GM12878 (cell line): ENCODE data around the gene SCNN1A. TPM values are rescaled to one million over a fixed set of nuclear protein-coding genes. Genes with fewer than 3 reads are reported as not detected.

Source experiments
- ATAC-seq: fragments of 200-7000 bp; cut with Tn5 transposase; 3 replicates; pipeline ENCODE4 v1.9.1; 2020; ENCODE audit warnings: mild to moderate bottlenecking, moderate library complexity
- BruUV-seq: library from RNA; stranded (reverse); fragments of 400-500 nt; replicated peaks from 2 replicates; lab custom pipeline; 2021; lab: Mats Ljungman, UMichigan
- CTCF ChIA-PET: fragments of 300-600 bp; sonication (Branson Sonifier 250); formaldehyde crosslinking; extraction: SDS; loops from one replicate; lab custom pipeline; 2021; ENCODE audit warnings: inconsistent platforms; lab: Yijun Ruan, JAX
- POLR2A ChIA-PET: fragments of 350-600 bp; formaldehyde crosslinking; extraction: SDS; loops from one replicate; lab custom pipeline; 2021; ENCODE audit warnings: inconsistent platforms; lab: Charles Lee
- RAD21 ChIA-PET: fragments of 300-600 bp; sonication (Branson Sonifier 250); formaldehyde crosslinking; loops from one replicate; lab custom pipeline; 2023; ENCODE audit warnings: antibody characterized with exemption; ENCODE audit not compliant: unreplicated experiment; lab: Charles Lee
- SMC1A ChIA-PET: fragments of 300-600 bp; sonication (Branson Sonifier 250); formaldehyde crosslinking; loops from one replicate; lab custom pipeline; 2023; ENCODE audit not compliant: unreplicated experiment, uncharacterized antibody; lab: Charles Lee
- DNase-seq: peaks from one replicate; pipeline ENCODE4 v3.0.0-alpha.2; 2011; ENCODE audit warnings: low read depth, low spot score
- FAIRE-seq: peaks from 3 replicates; lab custom pipeline; 2011; peaks lifted over from hg19 to GRCh38; lab: Jason Lieb, UNC
- H2AFZ ChIP-seq: 2 replicates; pipeline ENCODE4 v1.6.0; 2011; ENCODE audit warnings: low read depth, low read length, control low read depth; ENCODE audit not compliant: control insufficient read depth
- H3K27ac ChIP-seq: 2 replicates; pipeline ENCODE4 v1.5.1; 2011; ENCODE audit warnings: control low read depth; ENCODE audit not compliant: control insufficient read depth, insufficient read depth
- H3K27me3 ChIP-seq, 2 experiments: replicated peaks in 1 of 2; 2 replicates each; pipeline versions ENCODE4 v1.6.0 to v1.6.1; 2011; ENCODE audit warnings: low read length in 1 of 2; ENCODE audit not compliant: control insufficient read depth in 2 of 2, insufficient read depth in 2 of 2
- H3K36me3 ChIP-seq, 2 experiments: 2 replicates each; pipeline ENCODE4 v1.5.1; 2011; ENCODE audit warnings: low read length in 1 of 2; ENCODE audit not compliant: control insufficient read depth in 2 of 2, insufficient read depth in 2 of 2
- H3K4me1 ChIP-seq: 2 replicates; pipeline ENCODE4 v1.6.1; 2011; ENCODE audit warnings: mild to moderate bottlenecking, low read length, moderate library complexity, mixed read lengths; ENCODE audit not compliant: control insufficient read depth, insufficient read depth
- H3K4me2 ChIP-seq: 2 replicates; pipeline ENCODE4 v1.6.0; 2011; ENCODE audit warnings: control low read depth; ENCODE audit not compliant: control insufficient read depth, insufficient read depth
- H3K4me3 ChIP-seq: fragments of 200-600 bp; sonication (generic); 2 replicates; pipeline ENCODE4 v1.5.1; 2016
- H3K79me2 ChIP-seq: 2 replicates; pipeline ENCODE4 v1.6.0; 2011; ENCODE audit warnings: low read length; ENCODE audit not compliant: control insufficient read depth, insufficient read depth
- H3K9ac ChIP-seq: 2 replicates; pipeline ENCODE4 v1.8.0; 2011; ENCODE audit warnings: low read length, control low read depth, mixed read lengths; ENCODE audit not compliant: control insufficient read depth, insufficient read depth
- H3K9me3 ChIP-seq: replicated peaks from 3 replicates; pipeline ENCODE4 v1.5.1; 2011; ENCODE audit warnings: mild to moderate bottlenecking, low read length; ENCODE audit not compliant: control insufficient read depth, insufficient read depth
- H4K20me1 ChIP-seq: 2 replicates; pipeline ENCODE4 v1.6.0; 2011; ENCODE audit not compliant: control insufficient read depth, insufficient read depth
- ASH2L ChIP-seq: fragments of 300-600, 200-600 bp; sonication (generic); IDR thresholded peaks from 2 replicates; pipeline ENCODE4 v1.6.1; 2017; ENCODE audit warnings: low read depth, mild to moderate bottlenecking, borderline replicate concordance
- ATF7 ChIP-seq: fragments of 450-650 bp; IDR thresholded peaks from 2 replicates; pipeline ENCODE4 v1.6.1; 2016; ENCODE audit warnings: low read depth, mild to moderate bottlenecking
- CBX3 ChIP-seq: fragments of 200-600 bp; sonication (generic); IDR thresholded peaks from 2 replicates; pipeline ENCODE4 v1.6.1; 2016; ENCODE audit warnings: low read depth, borderline replicate concordance
- DPF2 ChIP-seq: fragments of 450-650 bp; IDR thresholded peaks from 2 replicates; pipeline ENCODE4 v1.6.1; 2017; ENCODE audit warnings: mild to moderate bottlenecking
- MEF2A ChIP-seq: IDR thresholded peaks from 2 replicates; pipeline ENCODE4 v1.6.1; 2011; ENCODE audit warnings: low read depth, mild to moderate bottlenecking, low read length, moderate library complexity; ENCODE audit not compliant: insufficient read depth
- MTA3 ChIP-seq: IDR thresholded peaks from 2 replicates; pipeline ENCODE4 v1.6.1; 2012; ENCODE audit warnings: low read length, inconsistent platforms, borderline replicate concordance
- NFYA ChIP-seq: IDR thresholded peaks from 2 replicates; pipeline ENCODE4 v1.6.1; 2011; ENCODE audit warnings: low read depth, mild to moderate bottlenecking, low read length, improper control_type of control experiment, borderline replicate concordance
- NR2C2 ChIP-seq: IDR thresholded peaks from 2 replicates; pipeline ENCODE4 v1.6.1; 2011; ENCODE audit warnings: borderline replicate concordance, low read depth; ENCODE audit not compliant: control insufficient read depth, insufficient read length
- SPI1 ChIP-seq: IDR thresholded peaks from 2 replicates; pipeline ENCODE4 v1.6.1; 2011; ENCODE audit warnings: low read depth, mild to moderate bottlenecking, low read length, moderate library complexity, borderline replicate concordance; ENCODE audit not compliant: insufficient read depth
- WGBS: methylation state at CpG from one replicate; pipeline ENCODE4 v1.1.6; 2016; ENCODE audit warnings: low lambda C conversion rate; ENCODE audit not compliant: insufficient replicate concordance, insufficient coverage; ENCODE audit errors: missing lambda C conversion rate; 5-methylcytosine and 5-hydroxymethylcytosine counted together
- in situ Hi-C: fragments of 300-500 bp; cut with MboI; formaldehyde crosslinking; loops from 9 replicates; pipeline ENCODE4 v1.14.3; 2018; ENCODE audit warnings: mixed read lengths
- intact Hi-C: fragments of 100-400 bp; cut with micrococcal nuclease; formaldehyde crosslinking; loops from one replicate; pipeline ENCODE4 v1.14.2; 2022; ENCODE audit not compliant: unreplicated experiment
- polyA plus RNA-seq, 11 experiments: library from polyadenylated mRNA; depleted of rRNA in 4 of 11; unstranded in 6 of 11; stranded (reverse) in 5 of 11; fragments of >200 nt; fragmentation: Nextera tagmentation in 4 of 11; fragmentation: Illumina TruSeq in 1 of 11; extraction: Ambion mirVana in 4 of 11; extraction: Trizol in 1 of 11; gene quantifications; 1 replicate in 1 of 11; 2 replicates in 10 of 11; pipeline versions ENCODE4 v1.2.1 to v1.2.3, GENCODE V29; 2011 to 2016; ENCODE audit warnings: inconsistent platforms in 2 of 11, missing spikeins in 2 of 11, low read depth in 1 of 11
- total RNA-seq, 4 experiments: library from RNA; depleted of rRNA in 3 of 4; stranded (reverse); fragments of >200 nt in 3 of 4; fragmentation: Illumina TruSeq in 1 of 4; extraction: Trizol in 1 of 4; gene quantifications; 2 replicates each; pipeline versions ENCODE4 v1.2.1 to v1.2.3, GENCODE V29; 2013 to 2021
- TF ChIP-seq, protein P1 (sequence below): IDR thresholded peaks from 2 replicates; pipeline ENCODE4 v1.6.1; 2012; ENCODE audit warnings: improper control_type of control experiment, low read depth, low read length; ENCODE audit not compliant: insufficient replicate concordance

Gene SCNN1A
- total and polyA plus RNA-seq, 10 of the 15 experiments (the other 5 are each of a cell fraction or from before 2014, with no cell fraction given) = 0.14 to 0.69 TPM; not detected in 8

DNA sequence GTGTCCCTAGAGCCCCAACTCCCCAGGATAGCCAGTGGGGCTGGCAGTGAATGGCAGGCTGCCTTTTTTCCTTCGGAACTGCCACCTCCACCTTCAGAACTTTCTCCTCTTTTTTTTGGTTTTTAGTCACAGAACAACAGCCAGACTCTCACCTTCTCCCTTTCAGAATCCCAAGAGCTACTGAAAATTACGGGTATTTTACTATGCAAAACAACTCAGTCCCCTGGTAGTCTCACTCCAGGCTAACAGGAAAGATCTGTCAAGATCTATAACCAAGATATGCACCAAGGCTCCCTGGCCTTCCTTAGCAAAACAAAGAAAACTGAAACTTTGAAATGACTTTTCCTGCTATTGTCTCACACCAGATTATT, 52.4 kb downstream of the SCNN1A start (continued):
- TF ChIP-seq MEF2A = no peak
- TF ChIP-seq NR2C2 = no peak
- TF ChIP-seq DPF2 = no peak
- no peak for TF ChIP-seq CBX3
- TF ChIP-seq NFYA = no peak
- TF ChIP-seq MTA3 = no peak
- TF ChIP-seq ASH2L = no peak

DNA sequence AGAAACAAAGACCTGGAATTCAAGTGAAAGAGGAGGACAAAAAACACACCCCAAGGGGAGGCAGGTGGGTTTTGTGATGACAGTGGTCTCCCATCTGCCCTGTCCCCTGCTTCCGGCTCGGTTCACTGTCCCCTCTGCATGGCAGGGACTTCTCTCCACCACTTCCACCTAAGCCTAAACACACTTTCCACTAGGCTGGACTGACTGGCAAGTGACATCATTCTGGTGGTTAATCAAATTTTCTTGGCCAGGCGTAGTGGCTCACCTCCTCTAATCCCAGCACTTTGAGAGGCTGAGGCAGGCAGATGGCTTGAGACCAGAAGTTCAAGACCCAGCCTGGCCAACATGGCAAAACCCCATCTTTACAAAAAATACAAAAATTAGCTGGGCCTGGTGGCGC, 53.0 kb downstream of the SCNN1A start:
- in situ Hi-C loops = no loop called here
- WGBS = 45% methylated on average over 4 of the region's 4 CpGs
- Histone ChIP-seq H3K79me2 (no peaks in the 10 kb centered on the region), H3K4me3 (no peak overlapping the region), H2AFZ (no peak overlapping the region), H4K20me1 (no peaks in the 10 kb centered on the region), H3K9ac (no peak overlapping the region; the same call in 1 of the 2 replicates), H3K4me1 (peaks cover 31% of the 10 kb centered on the region), H3K4me2 (peak overlapping the region; percentile 85; the same call in 1 of the 2 replicates), H3K27ac (peak overlapping the region; percentile 79; the same call in 1 of the 2 replicates), H3K27me3 (no peaks in the 10 kb centered on the region), H3K36me3 (no peaks in the 10 kb centered on the region), H3K9me3 (no peaks in the 10 kb centered on the region)
- ChIA-PET CTCF (interaction anchor here (1.0 to 2.1 kb wide), 17 partner anchors 9 to 184 kb away, joined by 3 to 48 read pairs (median 5); partner anchors contain the start of gene VAMP1), SMC1A (interaction anchor here (0.8 to 2.5 kb wide), 18 partner anchors 8 to 362 kb away, joined by 3 to 32 read pairs (median 4); partner anchors contain the start of genes TAPBPL and TNFRSF1A), POLR2A (interaction anchor here (1.3 to 2.2 kb wide), 7 partner anchors 9 to 158 kb away, joined by 3 to 14 read pairs (median 5); partner anchors contain the start of genes TNFRSF1A and VAMP1), RAD21 (interaction anchor here (0.8 to 2.0 kb wide), 14 partner anchors 10 to 235 kb away, joined by 3 to 23 read pairs (median 5); partner anchors contain the start of gene MRPL51)
- TF ChIP-seq SPI1 (peak; percentile 3; the same call in 1 of the 2 replicates), ATF7 (peak; percentile 58)
- TF ChIP-seq, protein P1, sequence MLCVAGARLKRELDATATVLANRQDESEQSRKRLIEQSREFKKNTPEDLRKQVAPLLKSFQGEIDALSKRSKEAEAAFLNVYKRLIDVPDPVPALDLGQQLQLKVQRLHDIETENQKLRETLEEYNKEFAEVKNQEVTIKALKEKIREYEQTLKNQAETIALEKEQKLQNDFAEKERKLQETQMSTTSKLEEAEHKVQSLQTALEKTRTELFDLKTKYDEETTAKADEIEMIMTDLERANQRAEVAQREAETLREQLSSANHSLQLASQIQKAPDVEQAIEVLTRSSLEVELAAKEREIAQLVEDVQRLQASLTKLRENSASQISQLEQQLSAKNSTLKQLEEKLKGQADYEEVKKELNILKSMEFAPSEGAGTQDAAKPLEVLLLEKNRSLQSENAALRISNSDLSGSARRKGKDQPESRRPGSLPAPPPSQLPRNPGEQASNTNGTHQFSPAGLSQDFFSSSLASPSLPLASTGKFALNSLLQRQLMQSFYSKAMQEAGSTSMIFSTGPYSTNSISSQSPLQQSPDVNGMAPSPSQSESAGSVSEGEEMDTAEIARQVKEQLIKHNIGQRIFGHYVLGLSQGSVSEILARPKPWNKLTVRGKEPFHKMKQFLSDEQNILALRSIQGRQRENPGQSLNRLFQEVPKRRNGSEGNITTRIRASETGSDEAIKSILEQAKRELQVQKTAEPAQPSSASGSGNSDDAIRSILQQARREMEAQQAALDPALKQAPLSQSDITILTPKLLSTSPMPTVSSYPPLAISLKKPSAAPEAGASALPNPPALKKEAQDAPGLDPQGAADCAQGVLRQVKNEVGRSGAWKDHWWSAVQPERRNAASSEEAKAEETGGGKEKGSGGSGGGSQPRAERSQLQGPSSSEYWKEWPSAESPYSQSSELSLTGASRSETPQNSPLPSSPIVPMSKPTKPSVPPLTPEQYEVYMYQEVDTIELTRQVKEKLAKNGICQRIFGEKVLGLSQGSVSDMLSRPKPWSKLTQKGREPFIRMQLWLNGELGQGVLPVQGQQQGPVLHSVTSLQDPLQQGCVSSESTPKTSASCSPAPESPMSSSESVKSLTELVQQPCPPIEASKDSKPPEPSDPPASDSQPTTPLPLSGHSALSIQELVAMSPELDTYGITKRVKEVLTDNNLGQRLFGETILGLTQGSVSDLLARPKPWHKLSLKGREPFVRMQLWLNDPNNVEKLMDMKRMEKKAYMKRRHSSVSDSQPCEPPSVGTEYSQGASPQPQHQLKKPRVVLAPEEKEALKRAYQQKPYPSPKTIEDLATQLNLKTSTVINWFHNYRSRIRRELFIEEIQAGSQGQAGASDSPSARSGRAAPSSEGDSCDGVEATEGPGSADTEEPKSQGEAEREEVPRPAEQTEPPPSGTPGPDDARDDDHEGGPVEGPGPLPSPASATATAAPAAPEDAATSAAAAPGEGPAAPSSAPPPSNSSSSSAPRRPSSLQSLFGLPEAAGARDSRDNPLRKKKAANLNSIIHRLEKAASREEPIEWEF = no peak
- DNase-seq (no peak), FAIRE-seq (no peak), ATAC-seq (peak; percentile 47)
- no TSS peak for BruUV-seq
- intact Hi-C loops = loop anchor here (2.0 to 5.0 kb wide), 2 partner anchors 100 to 145 kb away; no protein-coding TSS in a partner anchor
